ENCODE results near the gene CABP4.

DNA sequence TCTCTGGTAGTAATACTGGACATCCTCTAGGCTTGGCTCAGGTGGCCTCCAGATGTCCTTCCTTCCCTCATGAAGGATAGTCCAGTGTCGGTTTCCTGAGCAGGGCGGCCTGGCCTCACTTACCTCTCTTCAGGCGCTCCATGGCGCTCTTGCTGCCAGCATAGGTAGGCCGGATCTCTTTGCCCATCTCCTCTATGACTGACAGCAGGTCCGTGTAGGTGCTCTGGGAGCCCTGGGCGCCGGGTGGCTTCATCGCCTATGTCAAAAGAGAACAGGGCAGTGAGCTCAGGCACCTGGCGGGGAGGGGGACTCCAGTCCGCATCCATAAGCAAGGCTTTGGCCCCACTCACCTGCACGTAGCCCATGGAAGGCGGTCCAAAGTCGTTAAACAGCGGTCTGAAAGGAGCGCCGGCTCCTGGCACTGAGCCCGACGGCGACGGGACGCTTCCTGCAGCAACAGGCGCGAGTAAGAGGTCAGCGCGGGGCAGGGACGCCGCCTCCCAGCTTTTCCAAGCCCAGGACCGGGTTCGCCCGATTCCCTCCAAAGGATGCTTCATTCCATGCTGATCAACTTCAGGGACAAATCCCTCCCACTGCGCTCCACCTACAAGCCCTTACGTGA, 52.2 kb downstream of the CABP4 start:
- TF ChIP-seq POLR2A (IDR thresholded peaks at IDR 0.05) = no peak
- TF ChIP-seq CTCF (IDR thresholded peaks at IDR 0.05) = no peak
